GM12874 (cell line): ENCODE results near the gene SOD3.

Source experiments
- TF ChIP-seq, protein P1 (sequence below): IDR thresholded peaks from 2 replicates; pipeline ENCODE4 v1.5.1; 2011; ENCODE audit warnings: low read depth, mild to moderate bottlenecking, control low read depth, low read length, moderate library complexity; ENCODE audit not compliant: insufficient read depth

The SOD3 gene

DNA sequence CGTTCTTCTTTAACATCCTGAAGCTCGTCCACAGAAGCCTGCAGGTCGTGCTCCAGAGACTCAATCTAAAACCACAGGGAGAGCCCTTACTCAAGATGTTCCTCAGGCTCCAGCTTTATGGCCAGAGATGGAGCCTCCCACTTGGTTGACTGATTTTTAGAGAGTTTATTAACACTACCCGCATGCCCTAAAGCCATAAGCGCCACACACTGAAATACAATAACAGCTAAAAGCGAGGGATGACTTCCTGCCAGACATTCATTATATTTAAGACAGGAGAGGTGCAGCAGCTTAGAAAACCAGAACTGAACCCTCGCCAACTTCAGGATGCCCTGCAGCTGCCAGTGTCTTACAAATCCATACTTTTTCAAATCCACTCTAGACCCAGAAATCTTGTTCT is 42.0 kb downstream of the SOD3 start:
- TF ChIP-seq, protein P1, sequence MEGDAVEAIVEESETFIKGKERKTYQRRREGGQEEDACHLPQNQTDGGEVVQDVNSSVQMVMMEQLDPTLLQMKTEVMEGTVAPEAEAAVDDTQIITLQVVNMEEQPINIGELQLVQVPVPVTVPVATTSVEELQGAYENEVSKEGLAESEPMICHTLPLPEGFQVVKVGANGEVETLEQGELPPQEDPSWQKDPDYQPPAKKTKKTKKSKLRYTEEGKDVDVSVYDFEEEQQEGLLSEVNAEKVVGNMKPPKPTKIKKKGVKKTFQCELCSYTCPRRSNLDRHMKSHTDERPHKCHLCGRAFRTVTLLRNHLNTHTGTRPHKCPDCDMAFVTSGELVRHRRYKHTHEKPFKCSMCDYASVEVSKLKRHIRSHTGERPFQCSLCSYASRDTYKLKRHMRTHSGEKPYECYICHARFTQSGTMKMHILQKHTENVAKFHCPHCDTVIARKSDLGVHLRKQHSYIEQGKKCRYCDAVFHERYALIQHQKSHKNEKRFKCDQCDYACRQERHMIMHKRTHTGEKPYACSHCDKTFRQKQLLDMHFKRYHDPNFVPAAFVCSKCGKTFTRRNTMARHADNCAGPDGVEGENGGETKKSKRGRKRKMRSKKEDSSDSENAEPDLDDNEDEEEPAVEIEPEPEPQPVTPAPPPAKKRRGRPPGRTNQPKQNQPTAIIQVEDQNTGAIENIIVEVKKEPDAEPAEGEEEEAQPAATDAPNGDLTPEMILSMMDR: no peak

- TF ChIP-seq, protein P1: no peak
Measured at GRCh38 chr4:24837781-24838180, 42.4 kb downstream of the SOD3 start.

- TF ChIP-seq, protein P1: no peak
Measured at GRCh38 chr4:24840362-24840761, 45.0 kb downstream of the SOD3 start.

- TF ChIP-seq, protein P1: no peak
Measured at GRCh38 chr4:24840826-24841543, 45.6 kb downstream of the SOD3 start.

- TF ChIP-seq, protein P1: no peak
Measured at GRCh38 chr4:24842356-24842755, 47.0 kb downstream of the SOD3 start.

GRCh38 chr4:24843096-24843495 is 47.7 kb downstream of the SOD3 start:
- TF ChIP-seq, protein P1: no peak

DNA sequence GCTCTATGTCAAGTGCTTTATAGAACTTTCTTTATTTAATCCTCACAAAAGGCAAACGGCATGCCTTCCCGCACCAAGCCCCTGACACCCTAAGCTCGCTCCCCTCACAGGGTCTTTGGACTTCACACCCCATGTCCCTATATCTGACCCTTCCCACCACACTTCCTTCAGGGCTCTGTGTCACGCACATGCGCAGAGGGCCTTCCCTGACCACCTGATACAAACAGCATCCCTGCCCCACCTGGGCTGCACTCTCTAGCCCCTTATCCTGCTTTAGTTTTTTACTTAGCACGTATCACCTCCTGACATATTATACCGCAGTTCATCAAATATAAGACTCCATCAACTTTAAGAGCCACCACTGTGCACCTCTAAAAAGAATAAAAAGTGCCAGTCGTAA is 49.8 kb downstream of the SOD3 start:
- TF ChIP-seq, protein P1: no peak
